K562 (cell line): ENCODE data around the gene CHMP5. TPM values are rescaled to one million over a fixed set of nuclear protein-coding genes. Genes with fewer than 3 reads are reported as not detected.
A peak's percentile ranks its signal among the peaks of the same experiment; 100 is the strongest.

ENCODE experiments used
- CXXC5 ChIP-seq: fragments of 250-450 bp; sonication (Bioruptor Pico); IDR thresholded peaks from 2 replicates; pipeline ENCODE4 v1.8.0; 2022; ENCODE audit warnings: inconsistent platforms, mild to moderate bottlenecking, moderate library complexity
- DPF2 ChIP-seq: fragments of 450-650 bp; IDR thresholded peaks from 2 replicates; pipeline ENCODE4 v1.6.1; 2016
- ELF2 ChIP-seq: fragments of 250-450 bp; sonication (Bioruptor Pico); IDR thresholded peaks from 2 replicates; pipeline ENCODE4 v1.5.0; 2021; ENCODE audit warnings: mild to moderate bottlenecking
- ESRRA ChIP-seq: fragments of 450-650 bp; IDR thresholded peaks from 2 replicates; pipeline ENCODE4 v1.6.1; 2014; ENCODE audit warnings: low read depth, mild to moderate bottlenecking, moderate library complexity, borderline replicate concordance
- ETV5 ChIP-seq: sonication (generic); formaldehyde crosslinking; IDR thresholded peaks from 2 replicates; pipeline ENCODE4 v1.4.0; 2020; ENCODE audit warnings: low read depth, mild to moderate bottlenecking, missing genetic modification reagents
- FOS ChIP-seq: IDR thresholded peaks from 3 replicates; pipeline ENCODE4 v1.6.1; 2011; ENCODE audit not compliant: insufficient read length; ENCODE audit errors: extremely low read depth
- GABPB1 ChIP-seq: sonication (generic); formaldehyde crosslinking; IDR thresholded peaks from 2 replicates; pipeline ENCODE4 v1.8.0; 2022; ENCODE audit warnings: mild to moderate bottlenecking, missing genetic modification reagents
- ILK ChIP-seq: fragments of 450-650 bp; IDR thresholded peaks from 2 replicates; pipeline ENCODE4 v1.6.1; 2016; ENCODE audit warnings: missing genetic modification characterization, low read depth, mild to moderate bottlenecking, missing compliant biosample characterization, moderate library complexity, borderline replicate concordance
- MTF1 ChIP-seq: fragments of 250-450 bp; sonication (Bioruptor Pico); IDR thresholded peaks from 2 replicates; pipeline ENCODE4 v1.9.0; 2021; ENCODE audit warnings: moderate library complexity, mild to moderate bottlenecking, inconsistent platforms, borderline replicate concordance
- NCOA6 ChIP-seq: fragments of 450-650 bp; IDR thresholded peaks from 2 replicates; pipeline ENCODE4 v1.6.1; 2017; ENCODE audit warnings: mild to moderate bottlenecking
- NFIC ChIP-seq: fragments of 450-650 bp; IDR thresholded peaks from 2 replicates; pipeline ENCODE4 v1.6.1; 2017; ENCODE audit warnings: mild to moderate bottlenecking, inconsistent platforms
- NR4A1 ChIP-seq, 2 experiments: fragments of 250-450 bp in 1 of 2; fragments of 450-650 bp in 1 of 2; sonication (Bioruptor Pico) in 1 of 2; IDR thresholded peaks; 2 replicates each; pipeline versions ENCODE4 v1.4.0 to v1.6.1; 2016 to 2020; ENCODE audit warnings: mild to moderate bottlenecking in 2 of 2, missing compliant biosample characterization in 1 of 2, missing genetic modification characterization in 1 of 2, moderate library complexity in 1 of 2
- RB1 ChIP-seq: fragments of 450-650 bp; IDR thresholded peaks from 2 replicates; pipeline ENCODE4 v1.6.1; 2017; ENCODE audit warnings: low read depth, mild to moderate bottlenecking
- RCOR1 ChIP-seq, 2 experiments: IDR thresholded peaks; 2 replicates each; pipeline ENCODE4 v1.6.1; 2012; ENCODE audit warnings: low read depth in 2 of 2, low read length in 2 of 2, borderline replicate concordance in 1 of 2, improper control_type of control experiment in 1 of 2
- RNF2 ChIP-seq: sonication (generic); IDR thresholded peaks from 2 replicates; pipeline ENCODE4 v1.6.1; 2016
- SIX5 ChIP-seq, 2 experiments: IDR thresholded peaks; 2 replicates each; pipeline ENCODE4 v1.6.1; 2011; ENCODE audit warnings: low read length in 2 of 2, borderline replicate concordance in 1 of 2, low read depth in 1 of 2, mild to moderate bottlenecking in 1 of 2, moderate library complexity in 1 of 2; ENCODE audit not compliant: insufficient read depth in 1 of 2
- SMAD4 ChIP-seq: fragments of 250-450 bp; sonication (Bioruptor Pico); conservative IDR thresholded peaks from 2 replicates; pipeline ENCODE4 v1.8.0; 2021; ENCODE audit warnings: inconsistent platforms, mild to moderate bottlenecking, moderate library complexity
- STAT5A ChIP-seq: IDR thresholded peaks from 2 replicates; pipeline ENCODE4 v1.6.1; 2012; ENCODE audit warnings: low read length, inconsistent platforms, borderline replicate concordance
- TEAD4 ChIP-seq, 2 experiments: sonication (generic) in 1 of 2; formaldehyde crosslinking in 1 of 2; IDR thresholded peaks; 2 replicates each; pipeline versions ENCODE4 v1.6.1 to v1.8.0; 2012 to 2022; ENCODE audit warnings: borderline replicate concordance in 1 of 2, inconsistent platforms in 1 of 2, low read length in 1 of 2, mild to moderate bottlenecking in 1 of 2, missing genetic modification reagents in 1 of 2
- ZC3H8 ChIP-seq: fragments of 450-650 bp; IDR thresholded peaks from 2 replicates; pipeline ENCODE4 v1.6.1; 2017
- ZNF507 ChIP-seq: conservative IDR thresholded peaks from 2 replicates; pipeline ENCODE4 v1.6.1; 2017; ENCODE audit warnings: missing genetic modification characterization, missing compliant biosample characterization
- ZNF584 ChIP-seq: fragments of 200-800 bp; sonication (Bioruptor generic); IDR thresholded peaks from 2 replicates; pipeline ENCODE4 v1.6.1; 2016; ENCODE audit warnings: low read depth, mild to moderate bottlenecking, missing genetic modification characterization, missing compliant biosample characterization
- ZNF778 ChIP-seq: fragments of 450-650 bp; formaldehyde crosslinking; IDR thresholded peaks from 2 replicates; pipeline ENCODE4 v1.4.0; 2020; ENCODE audit warnings: mild to moderate bottlenecking, moderate library complexity
- polyA plus RNA-seq, 8 experiments: library from polyadenylated mRNA; depleted of rRNA in 4 of 8; stranded (reverse) in 5 of 8; unstranded in 3 of 8; fragments of >200 nt; fragmentation: Nextera tagmentation in 2 of 8; fragmentation: Illumina TruSeq in 1 of 8; extraction: Ambion mirVana in 2 of 8; extraction: Trizol in 1 of 8; gene quantifications; 2 replicates each; pipeline versions ENCODE4 v1.2.1 to v1.2.3, GENCODE V29; 2011 to 2014; ENCODE audit warnings: inconsistent platforms in 1 of 8, missing spikeins in 1 of 8
- total RNA-seq, 7 experiments: library from RNA; depleted of rRNA in 6 of 7; stranded (reverse); fragments of >200 nt in 6 of 7; fragmentation: Illumina TruSeq in 2 of 7; extraction: Trizol in 2 of 7; gene quantifications; 2 replicates each; pipeline versions ENCODE4 v1.2.1 to v1.2.3, GENCODE V29; 2011 to 2021; ENCODE audit warnings: low replicate concordance in 1 of 7
- TF ChIP-seq, protein P1 (sequence below), 2 experiments: fragments of 450-650 bp; conservative IDR thresholded peaks; 2 replicates each; pipeline ENCODE4 v1.6.1; 2017; ENCODE audit warnings: mild to moderate bottlenecking in 2 of 2, moderate library complexity in 2 of 2
- TF ChIP-seq, protein P2 (sequence below): fragments of 450-650 bp; IDR thresholded peaks from 2 replicates; pipeline ENCODE4 v1.6.1; 2016; ENCODE audit warnings: antibody characterized with exemption
- TF ChIP-seq, protein P3 (sequence below): sonication (generic); formaldehyde crosslinking; IDR thresholded peaks from 2 replicates; pipeline ENCODE4 v1.4.0; 2020; ENCODE audit warnings: mild to moderate bottlenecking, missing genetic modification reagents

Gene CHMP5
- total and polyA plus RNA-seq, 9 of the 15 experiments (the other 6 are each of a cell fraction or from before 2014, with no cell fraction given), result 36.0 to 105 (median 54.9) TPM

DNA sequence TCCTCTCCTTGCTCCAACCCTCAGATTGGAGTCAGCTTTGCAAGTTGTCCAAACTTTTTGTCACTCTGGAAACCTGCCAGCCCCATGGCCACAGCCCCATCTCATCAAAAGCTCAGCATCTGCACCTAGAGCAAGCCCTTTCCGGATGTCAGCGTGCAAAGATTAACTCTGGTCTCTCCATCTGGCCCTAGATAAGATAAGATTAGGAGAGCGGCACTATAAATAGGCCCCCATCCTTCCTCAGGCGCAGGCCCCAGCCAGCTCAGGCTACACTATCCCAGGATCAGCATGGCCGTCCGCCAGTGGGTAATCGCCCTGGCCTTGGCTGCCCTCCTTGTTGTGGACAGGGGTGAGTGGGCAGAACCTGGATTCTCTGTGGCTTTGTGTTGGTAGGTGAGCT is 24.9 kb upstream of the CHMP5 start, which contains the start of gene SPINK4 (continued):
- TF ChIP-seq SIX5 (IDR thresholded peaks at IDR 0.05; ENCODE audit: borderline replicate concordance in 1 of 2, insufficient read depth in 1 of 2, low read depth in 1 of 2, low read length in 2 of 2) (no peak), ETV5 (peak; percentile 90), NFIC (peak; percentile 97), TEAD4 (IDR thresholded peaks at IDR 0.05; ENCODE audit: low read length) (peak; percentile 98), TEAD4 (CRISPR knock-in tag; IDR thresholded peaks at IDR 0.05; ENCODE audit: borderline replicate concordance) (no peak), NR4A1 (CRISPR knock-in tag; IDR thresholded peaks at IDR 0.05) (no peak), NR4A1 (tag; IDR thresholded peaks at IDR 0.05) (peak; percentile 84), RNF2 (peak; percentile 82), ZNF778 (no peak), ZC3H8 (no peak), ZNF507 (tag) (no peak), SMAD4 (CRISPR knock-in tag) (peak; percentile 95), NCOA6 (no peak), GABPB1 (CRISPR knock-in tag) (peak; percentile 53), MTF1 (CRISPR knock-in tag) (no peak), RB1 (no peak), ZNF584 (CRISPR knock-in tag) (peak; percentile 80; the same call in 1 of the 2 replicates), STAT5A (peak; percentile 80), ELF2 (CRISPR knock-in tag) (0 out of 2 replicates have a peak, but pooled peaks have one; percentile 39), ILK (tag) (no peak), ESRRA (peak; percentile 65; the same call in 1 of the 2 replicates), DPF2 (peak; percentile 96), FOS (no peak), CXXC5 (CRISPR knock-in tag) (peak; percentile 93), RCOR1 (IDR thresholded peaks at IDR 0.05; ENCODE audit: borderline replicate concordance in 1 of 2, low read depth in 2 of 2, low read length in 2 of 2) (peak in 1 of 2 experiments; percentile 97; a peak in 2 of 4 replicates)
- TF ChIP-seq, protein P1, sequence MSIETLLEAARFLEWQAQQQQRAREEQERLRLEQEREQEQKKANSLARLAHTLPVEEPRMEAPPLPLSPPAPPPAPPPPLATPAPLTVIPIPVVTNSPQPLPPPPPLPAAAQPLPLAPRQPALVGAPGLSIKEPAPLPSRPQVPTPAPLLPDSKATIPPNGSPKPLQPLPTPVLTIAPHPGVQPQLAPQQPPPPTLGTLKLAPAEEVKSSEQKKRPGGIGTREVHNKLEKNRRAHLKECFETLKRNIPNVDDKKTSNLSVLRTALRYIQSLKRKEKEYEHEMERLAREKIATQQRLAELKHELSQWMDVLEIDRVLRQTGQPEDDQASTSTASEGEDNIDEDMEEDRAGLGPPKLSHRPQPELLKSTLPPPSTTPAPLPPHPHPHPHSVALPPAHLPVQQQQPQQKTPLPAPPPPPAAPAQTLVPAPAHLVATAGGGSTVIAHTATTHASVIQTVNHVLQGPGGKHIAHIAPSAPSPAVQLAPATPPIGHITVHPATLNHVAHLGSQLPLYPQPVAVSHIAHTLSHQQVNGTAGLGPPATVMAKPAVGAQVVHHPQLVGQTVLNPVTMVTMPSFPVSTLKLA (conservative IDR thresholded peaks at IDR 0.05), result peak in 1 of 2 experiments; percentile 51; a peak in 2 of 4 replicates
- TF ChIP-seq, protein P2, sequence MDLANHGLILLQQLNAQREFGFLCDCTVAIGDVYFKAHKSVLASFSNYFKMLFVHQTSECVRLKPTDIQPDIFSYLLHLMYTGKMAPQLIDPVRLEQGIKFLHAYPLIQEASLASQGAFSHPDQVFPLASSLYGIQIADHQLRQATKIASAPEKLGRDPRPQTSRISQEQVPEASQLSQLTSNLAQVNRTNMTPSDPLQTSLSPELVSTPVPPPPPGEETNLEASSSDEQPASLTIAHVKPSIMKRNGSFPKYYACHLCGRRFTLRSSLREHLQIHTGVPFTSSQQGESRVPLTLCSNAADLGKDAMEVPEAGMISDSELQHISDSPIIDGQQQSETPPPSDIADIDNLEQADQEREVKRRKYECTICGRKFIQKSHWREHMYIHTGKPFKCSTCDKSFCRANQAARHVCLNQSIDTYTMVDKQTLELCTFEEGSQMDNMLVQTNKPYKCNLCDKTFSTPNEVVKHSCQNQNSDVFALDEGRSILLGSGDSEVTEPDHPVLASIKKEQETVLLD, result peak; percentile 73; the same call in 1 of the 2 replicates
- TF ChIP-seq, protein P3, sequence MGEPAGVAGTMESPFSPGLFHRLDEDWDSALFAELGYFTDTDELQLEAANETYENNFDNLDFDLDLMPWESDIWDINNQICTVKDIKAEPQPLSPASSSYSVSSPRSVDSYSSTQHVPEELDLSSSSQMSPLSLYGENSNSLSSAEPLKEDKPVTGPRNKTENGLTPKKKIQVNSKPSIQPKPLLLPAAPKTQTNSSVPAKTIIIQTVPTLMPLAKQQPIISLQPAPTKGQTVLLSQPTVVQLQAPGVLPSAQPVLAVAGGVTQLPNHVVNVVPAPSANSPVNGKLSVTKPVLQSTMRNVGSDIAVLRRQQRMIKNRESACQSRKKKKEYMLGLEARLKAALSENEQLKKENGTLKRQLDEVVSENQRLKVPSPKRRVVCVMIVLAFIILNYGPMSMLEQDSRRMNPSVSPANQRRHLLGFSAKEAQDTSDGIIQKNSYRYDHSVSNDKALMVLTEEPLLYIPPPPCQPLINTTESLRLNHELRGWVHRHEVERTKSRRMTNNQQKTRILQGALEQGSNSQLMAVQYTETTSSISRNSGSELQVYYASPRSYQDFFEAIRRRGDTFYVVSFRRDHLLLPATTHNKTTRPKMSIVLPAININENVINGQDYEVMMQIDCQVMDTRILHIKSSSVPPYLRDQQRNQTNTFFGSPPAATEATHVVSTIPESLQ, result no peak
